ENCODE measurements around the gene FAM162B.
"Not testable (repeated sequence)": the region's sequence is repeated elsewhere in the genome, so short reads cannot be mapped to it uniquely, and the experiment has no call there.

GRCh38 chr6:116703888-116704287, 61.6 kb downstream of the FAM162B start:
- not testable (repeated sequence) for TF ChIP-seq CTCF (IDR thresholded peaks at IDR 0.05 in 8 of 11, conservative IDR thresholded peaks at IDR 0.05 in 3 of 11); POLR2AphosphoS5 (IDR thresholded peaks at IDR 0.05)
